Astrocyte (in vitro differentiated cells and primary cell): ENCODE data around the gene PLD1.

Experiments used
- EZH2 ChIP-seq: IDR thresholded peaks from 2 replicates; pipeline ENCODE4 v1.6.1; 2012; ENCODE audit warnings: mild to moderate bottlenecking, low read length, inconsistent platforms; ENCODE audit not compliant: insufficient read depth
- TF ChIP-seq, protein P1 (sequence below): IDR thresholded peaks from 2 replicates; pipeline ENCODE4 v1.5.1; 2011; ENCODE audit warnings: low read depth, mild to moderate bottlenecking, inconsistent platforms, low read length, moderate library complexity; ENCODE audit not compliant: insufficient read depth

DNA sequence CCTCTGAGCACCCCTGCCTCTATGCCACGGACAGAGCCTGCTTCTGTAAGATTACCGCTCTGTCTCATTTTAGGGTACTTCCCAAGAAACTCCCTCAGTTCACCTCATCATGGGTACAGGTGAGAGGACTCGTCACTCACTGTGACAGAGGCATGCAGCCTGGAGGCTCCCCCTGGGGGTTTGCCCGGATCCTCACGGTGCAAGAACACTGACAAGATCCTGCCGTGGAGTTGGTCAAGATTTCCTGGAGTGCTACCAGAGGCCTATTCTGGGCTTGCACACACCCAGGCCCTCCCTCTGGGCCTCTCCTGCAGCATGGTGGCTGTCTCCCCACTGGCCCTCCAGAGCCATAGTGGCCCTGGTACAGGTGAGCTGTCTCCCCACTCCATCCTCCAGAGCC, 247.0 kb downstream of the PLD1 start:
- TF ChIP-seq, protein P1, sequence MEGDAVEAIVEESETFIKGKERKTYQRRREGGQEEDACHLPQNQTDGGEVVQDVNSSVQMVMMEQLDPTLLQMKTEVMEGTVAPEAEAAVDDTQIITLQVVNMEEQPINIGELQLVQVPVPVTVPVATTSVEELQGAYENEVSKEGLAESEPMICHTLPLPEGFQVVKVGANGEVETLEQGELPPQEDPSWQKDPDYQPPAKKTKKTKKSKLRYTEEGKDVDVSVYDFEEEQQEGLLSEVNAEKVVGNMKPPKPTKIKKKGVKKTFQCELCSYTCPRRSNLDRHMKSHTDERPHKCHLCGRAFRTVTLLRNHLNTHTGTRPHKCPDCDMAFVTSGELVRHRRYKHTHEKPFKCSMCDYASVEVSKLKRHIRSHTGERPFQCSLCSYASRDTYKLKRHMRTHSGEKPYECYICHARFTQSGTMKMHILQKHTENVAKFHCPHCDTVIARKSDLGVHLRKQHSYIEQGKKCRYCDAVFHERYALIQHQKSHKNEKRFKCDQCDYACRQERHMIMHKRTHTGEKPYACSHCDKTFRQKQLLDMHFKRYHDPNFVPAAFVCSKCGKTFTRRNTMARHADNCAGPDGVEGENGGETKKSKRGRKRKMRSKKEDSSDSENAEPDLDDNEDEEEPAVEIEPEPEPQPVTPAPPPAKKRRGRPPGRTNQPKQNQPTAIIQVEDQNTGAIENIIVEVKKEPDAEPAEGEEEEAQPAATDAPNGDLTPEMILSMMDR, result no peak
- TF ChIP-seq EZH2, result no peak
